Left ventricle myocardium inferior (tissue), 1 donor: ENCODE data around the gene ATG5. TPM values are rescaled to one million over a fixed set of nuclear protein-coding genes. Genes with fewer than 3 reads are reported as not detected.

Source experiments
- DNase-seq: peaks from one replicate; pipeline ENCODE4 v3.0.0-alpha.2; 2020
- H3K27ac ChIP-seq: fragments of 200-600 bp; replicated peaks from 2 replicates; pipeline ENCODE4 v1.8.0; 2021
- H3K27me3 ChIP-seq: fragments of 200-600 bp; 2 replicates; pipeline ENCODE4 v1.8.0; 2021; ENCODE audit warnings: low read depth
- H3K36me3 ChIP-seq: fragments of 200-600 bp; 2 replicates; pipeline ENCODE4 v1.8.0; 2021
- H3K4me1 ChIP-seq: fragments of 200-600 bp; 2 replicates; pipeline ENCODE4 v1.8.0; 2021
- H3K4me3 ChIP-seq: fragments of 200-600 bp; 2 replicates; pipeline ENCODE4 v1.8.0; 2021; ENCODE audit warnings: mild to moderate bottlenecking, moderate library complexity
- H3K9me3 ChIP-seq: fragments of 200-600 bp; replicated peaks from 2 replicates; pipeline ENCODE4 v1.8.0; 2021
- CTCF ChIP-seq: fragments of 200-600 bp; IDR thresholded peaks from 2 replicates; pipeline ENCODE4 v1.8.0; 2021; ENCODE audit warnings: antibody characterized with exemption, mild to moderate bottlenecking, borderline replicate concordance
- intact Hi-C: fragments of 100-400 bp; cut with micrococcal nuclease; formaldehyde crosslinking; loops from one replicate; pipeline ENCODE4 v1.11.0; 2022
- total RNA-seq: library from RNA; stranded (reverse); fragmentation: NEBNext Ultra II Directional; extraction: Animal tissue kit (Norgen Biotek cat#: 25700); gene quantifications from one replicate; pipeline ENCODE4 v1.2.1, GENCODE V29; 2021
- donor health status: DM: no; HTN: yes; CAD: no; lungs with severe emphysema.

ATG5 gene
- total RNA-seq, 1 donor from 2014 or later, result 18.0 TPM

- intact Hi-C loops, result no loop called here
- TF ChIP-seq CTCF, result no peak
- H3K27ac ChIP-seq, result no peak overlapping the region
- H3K4me3 ChIP-seq, result no peak overlapping the region
- peaks cover 13% of the 10 kb centered on the region for H3K36me3 ChIP-seq
- H3K9me3 ChIP-seq, result no peaks in the 10 kb centered on the region
- DNase-seq, result no peak
- no peaks in the 10 kb centered on the region for H3K27me3 ChIP-seq
- H3K4me1 ChIP-seq, result no peaks in the 10 kb centered on the region
Observed at GRCh38 chr6:106186172-106186571, 139.4 kb downstream of the ATG5 start.

DNA sequence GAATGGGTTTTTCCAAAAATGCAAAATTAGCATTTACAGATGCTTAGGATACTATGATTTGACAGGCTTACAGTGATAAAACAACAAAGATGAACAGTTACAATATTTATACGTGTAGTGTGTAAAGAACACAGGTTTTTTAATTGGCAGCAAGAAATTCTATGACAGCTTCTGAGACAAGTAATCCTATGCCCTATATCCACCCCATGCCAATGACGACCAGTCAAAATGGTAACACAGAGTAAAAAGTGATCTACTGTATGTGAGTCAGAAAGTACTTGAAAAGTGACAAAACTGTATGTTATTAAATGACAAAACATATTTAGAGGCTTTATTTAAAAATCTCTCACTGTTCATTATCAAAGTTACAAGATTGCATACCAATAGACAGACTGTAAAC, 139.9 kb downstream of the ATG5 start:
- no peak for TF ChIP-seq CTCF
- intact Hi-C loops, result no loop called here
- Histone ChIP-seq H3K27me3 (no peaks in the 10 kb centered on the region), H3K4me3 (no peak overlapping the region), H3K4me1 (no peaks in the 10 kb centered on the region), H3K36me3 (peaks cover 13% of the 10 kb centered on the region), H3K27ac (no peak overlapping the region), H3K9me3 (no peaks in the 10 kb centered on the region)
- no peak for DNase-seq

GRCh38 chr6:106184629-106185028, 140.9 kb downstream of the ATG5 start:
- TF ChIP-seq CTCF, result no peak
- Histone ChIP-seq H3K27ac (no peak overlapping the region), H3K36me3 (peaks cover 13% of the 10 kb centered on the region)

GRCh38 chr6:106183430-106183829, 142.1 kb downstream of the ATG5 start:
- Histone ChIP-seq H3K4me3 (no peak overlapping the region), H3K27ac (no peak overlapping the region), H3K27me3 (no peaks in the 10 kb centered on the region), H3K4me1 (no peaks in the 10 kb centered on the region), H3K9me3 (no peaks in the 10 kb centered on the region), H3K36me3 (peaks cover 13% of the 10 kb centered on the region)
- intact Hi-C loops, result no loop called here
- TF ChIP-seq CTCF, result no peak
- DNase-seq, result no peak

More at GRCh38 chr6:106184629-106185028, 140.9 kb downstream of the ATG5 start:
- Histone ChIP-seq H3K9me3 (no peaks in the 10 kb centered on the region), H3K4me3 (no peak overlapping the region), H3K27me3 (no peaks in the 10 kb centered on the region), H3K4me1 (no peaks in the 10 kb centered on the region)
- intact Hi-C loops, result no loop called here
- no peak for DNase-seq

DNA sequence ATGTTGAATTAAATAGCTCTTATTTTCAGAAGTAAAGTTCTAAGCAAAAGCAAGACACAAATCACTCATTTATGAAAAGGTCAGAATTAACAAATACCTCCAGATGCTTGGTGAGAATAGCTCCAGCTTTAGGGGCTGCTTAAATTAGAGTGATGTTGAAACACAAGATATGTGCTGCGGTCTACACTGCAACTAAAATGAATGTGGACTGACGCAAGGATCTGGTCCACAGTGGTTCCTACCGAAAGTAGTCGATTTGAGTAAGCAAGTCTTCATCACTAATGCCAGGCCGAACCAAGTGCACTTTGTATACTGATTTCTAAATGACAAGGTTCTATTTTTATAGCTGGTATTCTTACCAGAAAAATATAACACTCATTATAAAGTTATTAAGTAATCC, 143.1 kb downstream of the ATG5 start:
- Histone ChIP-seq H3K27ac (no peak overlapping the region), H3K36me3 (peaks cover 13% of the 10 kb centered on the region), H3K9me3 (no peaks in the 10 kb centered on the region), H3K27me3 (no peaks in the 10 kb centered on the region), H3K4me1 (no peaks in the 10 kb centered on the region), H3K4me3 (no peak overlapping the region)
- no peak for TF ChIP-seq CTCF
- intact Hi-C loops, result no loop called here
- no peak for DNase-seq
